DMS79 (cell line): ENCODE data around the gene TBC1D17.

Experiments used
- DNase-seq: peaks from one replicate; lab custom pipeline; 2025; lab: John Stamatoyannopoulos, UW

The TBC1D17 gene

DNA sequence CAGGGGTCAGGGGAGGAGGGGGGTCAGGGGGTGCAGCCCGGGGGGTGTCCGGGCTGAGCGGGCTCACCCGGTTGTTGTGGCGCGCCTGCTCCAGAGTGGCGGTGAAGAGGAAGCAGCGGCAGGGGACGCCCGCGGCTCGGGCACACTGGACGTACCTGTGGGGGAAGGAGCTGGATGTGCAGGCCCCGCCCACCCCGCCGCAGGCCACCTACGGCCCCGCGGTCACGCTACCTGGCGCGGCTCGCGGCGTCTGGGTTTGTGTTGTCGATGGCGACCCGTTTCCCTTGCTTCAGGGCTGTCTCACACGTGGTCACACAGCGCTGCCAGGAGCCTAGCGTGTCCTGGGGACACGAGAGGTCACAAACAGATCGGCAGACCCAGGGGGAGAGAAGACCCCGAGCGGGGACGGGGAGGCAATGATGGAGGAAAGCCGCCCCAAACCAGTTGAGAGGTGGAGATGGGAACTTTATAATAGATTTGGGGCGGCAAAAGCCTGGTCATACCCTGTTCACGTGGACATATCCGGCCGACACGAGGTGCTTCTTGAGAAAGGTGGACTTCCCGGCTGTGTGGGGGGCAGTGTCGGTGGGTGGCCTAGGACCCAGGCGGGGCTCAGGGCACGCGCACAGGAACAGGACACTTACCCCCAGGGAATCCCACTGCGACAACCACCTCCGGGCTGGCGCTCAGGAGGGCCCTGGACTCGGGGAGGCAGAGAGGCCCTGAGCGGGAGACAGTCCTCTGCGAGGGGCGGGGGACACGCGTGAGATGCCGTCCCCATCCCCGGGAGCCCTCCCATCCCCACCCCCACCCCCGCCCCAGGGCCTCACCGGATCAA is 15.7 kb upstream of the TBC1D17 start:
- no peak for DNase-seq

DNA sequence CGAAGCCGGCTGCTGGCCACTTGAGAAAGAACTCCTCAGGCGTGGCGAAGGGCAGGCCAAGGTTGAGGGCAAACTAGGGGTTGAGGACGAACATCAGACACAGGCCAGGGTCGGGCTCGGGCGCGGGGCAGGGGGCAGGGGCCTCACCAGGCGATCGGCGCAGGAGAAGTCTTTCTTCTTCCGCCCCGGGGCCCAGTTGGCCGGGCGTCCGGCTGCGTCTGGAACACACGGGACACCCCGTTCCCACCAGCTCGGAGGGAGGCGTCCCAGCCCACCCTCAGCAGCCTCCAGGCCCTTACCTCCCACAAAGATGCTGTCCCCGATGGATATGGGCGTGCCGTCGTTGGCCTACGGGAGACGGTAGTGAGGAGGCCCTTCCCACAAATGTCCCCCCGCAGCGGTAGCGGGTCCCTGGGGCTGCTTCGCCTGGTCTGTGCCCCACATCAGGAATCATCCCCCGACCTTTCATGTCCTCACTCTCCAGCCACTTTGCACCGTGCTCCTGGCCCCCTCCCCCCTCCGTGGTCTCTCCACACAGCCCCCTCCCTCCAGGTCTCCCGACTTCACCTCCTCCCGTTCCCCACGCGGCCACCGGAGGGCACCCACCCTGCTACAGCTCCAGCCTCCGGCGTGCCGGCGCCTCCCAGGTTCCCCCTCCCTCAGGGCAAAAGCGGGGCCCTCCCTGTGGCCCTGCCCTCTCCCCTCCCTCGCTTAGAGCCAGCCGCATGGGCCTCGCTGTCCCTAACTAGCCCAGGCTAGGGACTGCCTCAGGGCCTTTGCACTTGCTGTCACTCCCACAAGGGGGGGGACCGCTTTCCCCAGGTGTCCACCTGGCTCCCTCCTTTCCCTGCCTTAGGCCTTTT is 14.9 kb upstream of the TBC1D17 start:
- DNase-seq, result no peak

DNA sequence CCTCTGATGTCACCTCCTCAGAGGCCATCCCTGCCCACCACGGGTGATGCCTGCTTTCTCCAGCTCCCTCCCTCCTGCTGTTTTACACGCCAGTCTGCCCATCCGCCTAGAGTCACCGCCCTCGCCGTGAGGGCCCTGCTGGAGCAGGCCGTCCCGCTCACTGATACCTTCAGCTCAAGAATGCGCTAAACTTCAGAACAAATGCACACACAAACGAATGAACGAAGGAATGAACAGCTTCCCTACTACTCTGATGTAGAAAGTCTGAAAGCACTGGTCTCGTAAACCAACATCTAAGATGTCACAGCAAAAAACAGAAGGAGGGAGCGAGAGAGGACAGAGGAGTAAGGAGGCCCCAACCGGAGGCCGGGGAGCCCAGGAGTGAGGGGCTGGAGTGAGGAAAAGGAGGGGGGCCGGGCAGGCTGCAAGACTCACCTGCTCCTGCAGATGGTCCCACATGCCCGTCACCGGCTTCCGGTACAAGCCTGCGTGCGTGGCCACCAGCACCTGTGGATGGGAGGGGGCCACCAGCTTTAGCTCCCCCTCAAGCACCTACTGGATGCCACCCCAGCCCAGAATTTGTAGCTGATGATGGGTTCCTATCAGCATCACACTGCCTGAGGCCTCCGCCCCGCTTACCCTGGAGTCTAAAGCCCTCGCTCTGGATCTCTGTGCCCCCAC is 14.1 kb upstream of the TBC1D17 start:
- DNase-seq, result no peak

DNA sequence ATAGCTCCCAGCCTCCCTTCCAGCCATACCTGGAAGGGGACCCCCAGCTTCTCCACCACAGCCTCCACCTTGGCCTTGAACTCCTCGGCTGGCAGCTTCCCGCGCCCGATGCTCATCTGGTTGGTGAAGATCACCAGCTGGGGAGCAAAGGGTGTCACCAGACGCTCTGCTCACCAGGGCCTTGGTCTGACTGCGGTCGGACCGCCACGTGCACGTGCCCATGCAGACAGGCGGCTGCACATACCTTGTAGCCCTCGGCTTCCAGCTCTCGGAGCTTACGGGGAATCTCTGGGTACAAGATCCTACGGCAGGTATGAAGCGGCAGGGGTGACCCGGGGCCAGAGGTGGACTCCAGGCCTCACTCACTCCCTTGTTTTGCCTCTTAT is 13.6 kb upstream of the TBC1D17 start:
- no peak for DNase-seq

DNA sequence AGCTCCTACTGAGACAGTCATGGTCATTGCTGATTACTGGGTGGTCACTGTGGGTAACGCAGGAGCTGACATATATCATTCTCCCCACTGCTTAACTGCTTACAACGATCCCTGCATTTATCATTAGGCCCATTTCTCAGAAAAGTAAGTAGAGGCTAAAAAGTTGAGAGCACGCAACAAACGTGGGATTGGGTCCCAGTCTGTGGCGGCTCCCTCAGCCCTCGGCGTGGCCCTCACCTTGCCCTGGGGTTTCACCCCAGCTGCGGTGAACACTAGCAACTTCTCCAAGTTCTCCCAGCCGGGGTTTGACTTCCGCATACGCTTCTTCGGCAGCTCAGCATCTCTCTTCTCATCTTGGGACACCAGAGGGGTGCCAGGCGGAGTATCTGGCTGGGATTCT is 12.6 kb upstream of the TBC1D17 start:
- DNase-seq, result no peak

DNA sequence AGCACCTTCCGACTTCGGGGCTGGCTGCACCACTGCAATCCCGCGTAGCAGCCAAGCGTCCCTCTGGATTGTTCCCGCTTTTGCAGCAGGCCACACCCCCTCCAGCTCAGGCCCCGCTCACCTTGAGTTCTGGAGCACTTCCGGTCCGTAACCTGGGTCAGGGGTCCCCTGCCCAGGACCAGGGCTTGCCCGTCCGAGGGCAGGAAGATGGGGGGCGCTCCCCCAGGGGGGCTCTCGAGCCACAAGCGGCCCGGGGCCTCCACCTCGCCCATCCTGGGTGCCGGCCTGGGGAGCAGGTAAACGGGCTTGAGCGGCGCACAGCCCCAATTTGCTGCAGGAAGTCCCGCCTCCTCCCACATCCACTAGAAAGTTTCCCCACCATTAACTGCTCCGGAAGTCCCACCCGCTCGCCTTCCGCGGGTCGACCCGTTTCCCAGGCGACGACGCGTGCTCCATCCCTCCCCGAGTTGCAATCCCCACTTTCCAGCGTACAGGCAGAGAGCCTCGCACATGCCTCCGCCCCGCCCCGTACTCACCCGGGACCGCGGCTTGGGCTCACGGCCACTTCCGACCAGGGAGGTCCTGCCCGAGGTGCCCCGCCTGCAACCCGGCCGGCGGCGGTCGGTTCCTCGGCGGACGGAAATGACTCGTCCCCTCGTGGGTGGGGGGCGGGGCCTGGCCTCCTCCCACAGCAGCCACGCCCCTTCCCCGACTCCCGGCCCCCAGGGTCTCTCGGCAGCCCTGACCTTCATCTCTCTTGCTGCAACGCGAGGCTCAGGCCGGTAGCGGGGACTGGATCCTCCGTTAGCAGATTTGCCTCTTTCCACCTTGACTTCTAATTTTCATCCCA is 10.3 kb upstream of the TBC1D17 start, which contains the start of gene PNKP:
PNKP (minus strand) TSS at position 644 of the 850 bp plus-strand sequence; CDS start at position 272, 372 bp downstream.
- peak; percentile 87 for DNase-seq

DNA sequence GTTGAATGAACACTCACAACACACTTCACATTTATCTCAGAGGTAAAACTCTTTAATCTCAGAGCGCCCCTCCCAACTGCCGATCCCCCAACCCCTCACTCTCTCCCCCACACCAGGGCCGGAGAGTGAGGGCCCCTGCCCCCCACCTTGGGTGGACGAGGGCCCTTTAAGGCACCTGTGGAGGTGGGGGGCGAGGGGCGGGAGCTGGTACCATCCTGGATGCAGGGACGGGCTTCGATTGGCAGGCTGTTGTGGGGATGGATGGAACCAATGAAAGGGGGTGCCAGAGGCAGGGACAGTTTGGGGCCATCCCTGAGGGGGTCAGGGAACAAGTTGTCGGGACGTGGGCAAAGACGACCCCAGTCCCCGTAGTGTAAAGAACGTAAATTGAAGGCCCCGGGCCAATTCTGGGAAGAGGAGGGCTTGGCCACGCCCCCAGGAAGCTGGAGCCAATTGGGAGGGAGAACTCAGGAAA is 8.5 kb upstream of the TBC1D17 start:
- DNase-seq, result no peak

DNA sequence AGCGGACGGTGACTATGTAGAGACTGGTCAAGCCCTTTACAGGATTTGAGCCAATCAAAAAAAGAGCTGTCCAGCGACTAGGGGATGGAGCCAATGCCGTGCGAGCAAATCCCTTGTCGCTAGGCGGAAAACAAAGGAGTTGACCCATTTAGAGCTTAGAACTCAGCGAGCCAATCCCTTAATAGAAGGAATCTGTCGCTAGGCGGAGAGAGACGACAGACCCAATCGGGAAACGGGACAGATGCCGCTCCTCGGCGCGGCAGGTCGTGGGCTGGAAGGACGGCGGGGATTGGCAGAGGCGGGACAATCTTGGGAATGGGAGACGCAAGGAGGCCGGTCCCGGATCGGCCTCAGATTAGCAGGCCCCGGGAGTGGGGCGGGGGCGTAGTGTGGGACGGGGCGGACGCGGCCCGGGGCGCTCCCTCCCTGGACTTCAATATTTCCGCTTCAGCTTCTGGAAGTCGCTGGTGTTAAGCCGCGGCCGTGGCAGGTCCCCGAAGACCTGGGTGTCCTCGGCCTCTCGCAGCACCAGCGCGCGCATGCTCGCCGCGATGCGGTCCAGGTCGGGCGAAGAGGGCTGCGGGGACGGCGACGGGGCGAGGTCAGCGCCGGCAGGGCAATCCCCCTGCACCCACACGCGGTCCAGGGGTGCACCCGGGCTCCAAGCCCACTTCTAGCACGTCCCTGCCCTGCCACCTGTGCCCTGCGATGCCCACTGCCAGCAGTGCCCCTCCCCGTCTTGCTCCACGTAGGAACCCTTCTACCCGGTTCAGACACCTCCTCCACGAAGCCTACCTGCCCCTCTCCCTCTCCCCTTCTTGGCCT is 7.8 kb upstream of the TBC1D17 start:
- DNase-seq, result peak; percentile 100

DNA sequence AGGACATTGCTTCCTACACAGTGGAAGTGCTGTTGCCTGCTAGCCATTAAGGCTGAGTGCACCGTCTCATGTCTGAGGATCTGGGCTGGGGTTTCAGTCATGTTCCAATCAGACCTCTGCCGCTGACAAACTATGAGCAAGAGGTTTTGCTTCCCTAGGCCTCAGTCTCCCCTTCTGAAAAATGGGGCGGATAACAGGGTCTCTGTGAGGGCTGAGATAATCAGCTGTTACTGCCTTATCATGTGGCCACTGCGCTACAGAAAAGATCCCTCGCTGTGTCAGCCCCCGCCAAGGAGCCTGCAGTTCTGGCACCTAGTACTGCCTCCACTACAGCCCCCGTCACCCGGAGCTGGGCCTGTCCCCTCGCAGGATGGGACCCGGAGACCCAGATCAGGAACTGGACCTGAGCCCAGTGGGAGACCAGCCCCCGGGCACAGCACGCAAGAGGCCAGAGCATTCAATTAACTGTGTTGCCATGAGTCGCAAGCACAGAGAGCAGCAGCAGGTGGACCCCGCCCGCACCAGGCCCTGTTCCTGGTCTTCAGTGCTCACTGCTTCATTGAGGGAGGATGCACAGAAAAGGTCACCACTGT is 7.1 kb upstream of the TBC1D17 start:
- DNase-seq, result no peak

DNA sequence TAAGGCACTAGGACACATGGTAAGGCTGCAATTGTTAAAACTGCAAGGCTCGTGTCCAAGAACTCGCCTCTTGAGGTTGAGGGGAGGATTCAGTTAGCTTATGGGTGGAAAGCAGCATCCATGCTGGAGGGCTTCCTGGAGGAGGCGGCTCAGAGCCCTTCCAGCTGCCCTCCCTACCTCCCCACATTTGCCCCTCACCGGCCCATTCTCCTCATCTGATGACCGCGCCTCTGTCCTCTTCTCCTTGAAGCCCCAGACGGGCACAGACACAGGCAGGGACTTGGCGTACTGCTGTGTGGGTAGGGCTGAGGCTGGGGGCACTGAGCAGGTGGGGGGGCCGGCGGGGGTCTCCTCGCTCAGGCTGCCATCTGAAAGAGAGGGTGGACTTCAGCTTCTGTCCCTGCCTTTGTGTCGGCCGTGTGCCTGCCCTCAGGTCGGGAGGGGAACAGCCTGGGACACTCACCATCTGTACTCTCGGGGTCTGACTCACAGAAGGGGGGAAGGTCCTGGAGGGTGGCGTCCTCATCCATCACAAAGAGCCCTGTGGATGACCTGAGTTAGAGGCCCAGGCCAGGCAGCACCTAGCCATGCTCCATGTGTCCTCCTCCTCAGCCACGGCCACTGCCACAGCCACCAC is 6.0 kb upstream of the TBC1D17 start:
- no peak for DNase-seq

DNA sequence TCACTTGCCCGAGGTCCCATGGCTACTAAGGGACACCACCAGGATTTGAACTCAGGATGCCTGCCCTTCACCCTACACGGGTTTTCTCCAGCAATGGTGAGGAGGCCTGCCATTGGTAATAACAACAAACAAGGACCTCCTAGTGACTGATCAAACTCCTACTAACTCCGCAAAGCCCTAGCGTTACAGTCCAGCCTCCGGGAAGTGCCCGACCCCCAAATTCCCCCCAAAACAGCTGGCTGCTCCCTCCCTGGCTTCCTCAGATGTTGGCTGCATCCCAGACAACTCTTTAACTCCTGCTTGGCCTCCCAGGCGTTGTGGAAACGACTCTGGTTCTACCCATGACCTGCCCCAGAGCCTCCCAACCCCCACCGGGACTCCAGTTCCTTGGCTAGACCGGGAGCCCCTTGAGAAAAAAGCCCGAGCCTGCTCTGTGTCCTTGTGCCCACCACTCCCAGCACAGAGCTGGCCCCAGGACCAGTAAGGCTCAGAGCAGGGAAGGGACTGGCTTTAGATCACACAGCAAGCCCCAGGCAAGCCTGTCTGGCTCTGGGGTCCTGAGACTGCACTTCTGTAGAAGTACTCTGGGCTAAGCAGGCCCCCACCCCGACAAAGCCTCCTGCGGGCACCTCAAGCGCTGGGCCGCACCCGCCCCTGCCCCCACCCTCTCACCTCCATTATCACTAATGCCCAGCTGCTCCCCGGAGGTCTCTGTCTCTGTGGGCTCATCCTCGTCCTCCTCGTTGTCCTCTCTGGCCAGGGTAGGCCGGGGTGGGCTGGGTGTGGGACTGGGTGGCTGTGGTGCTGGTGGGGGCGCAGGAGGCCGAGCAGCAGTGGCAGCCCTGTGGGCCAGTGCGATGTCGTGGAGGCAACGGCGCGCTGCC is 5.0 kb upstream of the TBC1D17 start:
- DNase-seq, result no peak

DNA sequence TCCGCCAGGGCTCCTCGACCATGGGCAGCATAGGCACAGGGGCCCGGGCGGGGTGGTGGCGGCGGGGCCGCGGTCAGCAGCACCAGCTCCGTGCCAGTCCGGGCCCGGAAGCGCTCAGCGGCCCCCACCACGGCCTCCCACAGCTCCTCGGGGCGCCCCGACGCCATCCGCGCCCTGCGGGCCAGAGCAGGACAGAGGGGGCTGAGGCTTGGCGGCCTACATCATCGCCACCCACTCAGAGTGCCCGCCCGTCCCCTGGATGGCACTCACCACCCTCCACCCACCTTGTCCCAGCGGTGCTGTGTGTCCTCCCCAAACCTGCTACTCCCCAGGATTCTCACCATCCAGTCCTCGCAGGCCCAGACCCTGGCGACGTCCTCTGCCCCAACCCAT is 4.4 kb upstream of the TBC1D17 start:
- DNase-seq, result no peak

DNA sequence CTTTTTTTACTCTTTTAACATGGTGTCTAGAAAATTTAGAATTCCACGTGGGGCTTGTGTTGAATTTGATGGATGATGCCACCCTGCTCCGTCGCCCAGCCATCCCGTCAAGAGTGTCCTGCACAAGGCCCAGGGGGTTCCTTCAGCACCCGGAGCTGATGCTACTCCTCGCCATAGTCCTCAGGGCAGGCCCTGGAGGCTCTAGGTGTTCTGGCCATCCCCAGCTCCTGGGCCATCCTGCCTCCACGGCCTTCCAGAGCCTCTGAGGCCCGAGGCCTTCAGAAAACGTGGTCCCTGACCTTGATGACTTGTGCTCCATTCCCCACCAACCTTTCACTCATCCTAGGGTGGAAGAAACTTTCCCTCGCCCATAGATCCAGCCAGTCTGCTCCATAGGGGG is 3.7 kb upstream of the TBC1D17 start:
- DNase-seq, result no peak

DNA sequence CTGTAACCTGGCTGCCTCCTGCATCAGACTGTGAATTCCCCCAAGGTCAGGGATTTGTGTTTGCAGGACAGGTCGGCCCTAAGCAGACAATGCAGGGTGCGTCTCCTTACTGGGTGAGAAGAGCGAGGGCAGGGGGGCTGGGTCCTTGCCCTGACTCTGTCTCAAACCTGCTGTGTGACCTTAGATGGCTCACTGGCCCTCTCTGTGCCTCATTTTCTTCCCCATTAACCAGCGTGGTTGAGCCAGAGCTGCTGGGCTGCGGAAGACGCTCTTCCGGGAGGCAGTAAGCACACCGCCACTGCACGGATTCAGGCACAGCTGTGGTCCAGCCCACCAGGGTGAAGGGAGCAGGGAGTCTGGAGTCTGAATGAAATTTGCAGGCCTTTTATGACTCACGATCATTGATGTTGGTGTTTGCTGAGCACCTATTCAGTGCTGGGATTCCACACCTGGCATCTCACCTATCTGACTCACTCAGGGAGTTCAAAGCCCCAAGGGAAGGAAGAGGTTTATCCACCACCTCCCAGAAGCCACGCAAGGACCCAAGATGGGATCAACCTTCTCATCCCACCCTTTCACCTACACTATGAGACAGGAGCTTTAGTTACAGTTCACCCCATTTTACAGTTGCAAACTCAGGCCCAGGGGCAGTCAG is 2.9 kb upstream of the TBC1D17 start:
- DNase-seq, result no peak

DNA sequence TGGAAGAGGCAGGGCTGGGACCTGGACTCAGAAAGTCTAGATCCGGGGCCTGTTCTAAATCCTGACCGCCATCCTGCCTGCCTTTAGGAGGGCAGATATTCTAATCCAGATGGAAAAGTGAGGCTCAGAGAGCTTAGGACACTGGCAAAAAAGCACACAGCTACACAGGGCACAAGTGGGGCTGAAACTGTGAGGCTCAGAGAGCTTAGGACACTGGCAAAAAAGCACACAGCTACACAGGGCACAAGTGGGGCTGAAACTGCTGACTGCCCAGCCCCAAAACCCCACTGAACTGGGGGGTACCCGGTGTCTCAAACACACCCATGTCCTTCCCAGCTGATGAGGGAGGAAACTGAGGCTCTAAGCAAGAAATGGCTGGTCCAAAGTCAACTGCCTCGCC is 2.3 kb upstream of the TBC1D17 start:
- DNase-seq, result no peak

DNA sequence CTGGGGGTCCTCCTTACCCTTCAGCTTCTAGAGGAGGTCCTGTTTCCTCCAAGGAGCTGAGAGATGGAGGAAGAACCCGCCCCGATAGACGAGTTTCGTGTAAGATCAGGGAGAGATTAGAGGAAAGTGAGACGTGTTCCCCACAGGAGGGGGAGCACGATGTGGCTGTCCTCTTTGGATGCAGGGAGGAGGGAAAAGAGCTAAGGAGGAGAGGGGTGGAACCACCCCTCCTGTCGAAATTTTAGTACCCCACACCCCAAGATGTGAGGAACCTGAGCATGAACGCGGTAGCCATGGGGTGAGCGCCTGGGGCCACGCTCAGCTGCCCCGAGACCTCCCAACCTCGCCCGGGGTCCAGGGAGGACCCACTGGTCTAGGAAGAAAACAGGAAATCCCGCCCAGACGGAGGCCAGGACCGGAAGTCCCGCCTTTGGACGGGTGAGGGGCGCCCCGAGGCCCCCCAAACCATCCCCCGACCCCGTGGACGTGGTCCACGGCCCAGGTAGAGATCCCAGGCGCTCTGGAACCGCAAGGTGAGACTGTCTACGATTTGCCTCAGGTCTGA is 1.6 kb upstream of the TBC1D17 start:
- DNase-seq, result no peak

DNA sequence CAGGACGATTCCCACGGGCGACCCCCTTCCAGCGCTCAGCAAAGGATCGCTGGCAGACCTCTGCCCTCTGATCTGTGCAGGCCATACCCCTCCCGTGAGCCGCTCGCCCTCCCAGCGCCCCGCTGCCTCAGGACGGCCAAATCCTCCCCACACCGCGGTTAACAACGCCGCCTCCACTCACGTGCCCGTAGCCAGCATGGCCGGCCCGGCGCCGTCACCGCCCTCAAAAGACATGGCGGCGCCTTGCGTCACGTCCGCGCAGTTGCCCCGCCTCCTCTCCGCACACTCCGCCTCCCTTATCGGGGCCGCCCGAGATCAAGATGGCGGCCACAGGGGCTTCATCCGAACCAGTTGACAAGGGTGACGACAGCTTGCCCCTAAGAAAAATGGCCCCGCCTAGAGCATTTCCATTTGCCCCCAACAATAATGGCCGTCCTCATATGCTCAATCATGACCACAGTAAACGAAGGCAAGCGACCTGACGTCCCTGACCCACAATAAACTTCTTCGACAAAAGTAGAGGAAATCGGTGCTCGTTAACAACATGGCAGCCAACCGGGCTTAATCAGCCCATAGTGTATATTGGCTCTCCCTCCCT is 981 bp upstream of the TBC1D17 start:
- DNase-seq, result peak; percentile 95
